Amygdala (tissue), 56 donors: Measurements from ENCODE around the gene APLNR.
A peak's percentile ranks its signal among the peaks of the same experiment; 100 is the strongest.
"Not testable (repeated sequence)": the region's sequence is repeated elsewhere in the genome, so short reads cannot be mapped to it uniquely, and the experiment has no call there.

ENCODE experiments used
- DNase-seq, 56 donors: peaks; one replicate each; lab custom pipeline; 2025; lab: John Stamatoyannopoulos, UW

APLNR gene

DNA sequence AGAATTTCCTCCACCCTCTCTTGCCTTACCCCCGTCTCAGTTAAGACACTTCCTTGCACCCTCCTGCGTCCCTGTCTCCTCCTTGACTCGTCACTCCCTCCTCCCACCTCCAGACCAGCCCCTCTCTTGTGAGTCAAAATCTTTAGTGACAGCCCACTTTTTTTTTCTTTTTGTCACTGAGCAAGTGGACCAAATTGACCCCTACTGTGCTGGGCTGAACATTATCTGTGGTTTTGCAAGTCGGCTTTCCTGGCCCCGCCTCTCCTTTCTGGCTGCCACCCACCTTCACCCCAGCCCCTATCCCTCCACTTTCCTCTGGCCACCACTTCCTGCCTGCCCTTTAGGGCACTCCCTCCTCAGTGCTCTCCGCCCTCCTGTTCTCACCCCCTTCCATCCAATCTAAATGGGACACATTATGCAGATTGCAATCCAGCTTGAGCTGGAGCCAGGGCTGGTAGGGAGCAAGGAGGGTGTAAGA is at the start of gene APLNR:
TSS of gene APLNR (minus strand) at position 47 of the 478 bp plus-strand sequence. CDS start 246 bp downstream, outside the sequence.
- DNase-seq: peak in 2 of 56 donors; percentile 44 to 48

DNA sequence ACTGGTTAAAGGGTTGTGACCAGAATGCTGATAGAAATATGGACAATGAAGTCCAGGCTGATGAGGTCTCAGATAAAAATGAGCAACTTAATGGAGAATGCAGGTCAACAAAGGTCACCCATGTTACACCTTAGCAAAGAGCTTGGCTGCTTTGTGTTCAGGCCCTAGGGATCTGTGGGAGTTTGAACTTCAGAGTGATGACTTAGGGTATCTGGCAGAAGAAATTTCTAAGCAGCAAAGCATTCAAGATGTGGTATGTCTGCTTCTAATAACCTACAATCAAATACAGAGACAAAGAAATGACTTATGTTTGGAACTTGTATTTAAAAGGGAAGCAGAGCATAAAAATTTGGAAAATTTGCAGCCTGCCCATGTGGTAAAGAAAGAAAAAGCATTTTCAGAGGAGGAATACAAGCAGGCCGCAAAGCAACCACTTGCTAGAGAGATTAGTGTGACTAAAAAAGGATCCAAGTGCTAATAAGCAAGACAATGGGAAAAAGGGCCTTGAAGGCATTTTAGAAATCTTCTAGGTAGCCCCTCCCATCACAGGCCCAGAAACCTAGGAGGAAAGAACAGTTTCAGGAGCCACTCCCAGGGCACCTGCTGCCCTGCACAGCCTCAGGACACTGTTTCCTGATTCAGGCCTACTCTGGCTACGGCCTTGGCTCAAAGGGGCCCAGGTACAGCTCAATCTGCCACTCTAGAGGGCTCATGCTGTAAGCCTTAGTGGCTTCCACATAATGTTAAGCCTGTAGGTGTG is 46.4 kb upstream of the APLNR start:
- no peak for DNase-seq

DNA sequence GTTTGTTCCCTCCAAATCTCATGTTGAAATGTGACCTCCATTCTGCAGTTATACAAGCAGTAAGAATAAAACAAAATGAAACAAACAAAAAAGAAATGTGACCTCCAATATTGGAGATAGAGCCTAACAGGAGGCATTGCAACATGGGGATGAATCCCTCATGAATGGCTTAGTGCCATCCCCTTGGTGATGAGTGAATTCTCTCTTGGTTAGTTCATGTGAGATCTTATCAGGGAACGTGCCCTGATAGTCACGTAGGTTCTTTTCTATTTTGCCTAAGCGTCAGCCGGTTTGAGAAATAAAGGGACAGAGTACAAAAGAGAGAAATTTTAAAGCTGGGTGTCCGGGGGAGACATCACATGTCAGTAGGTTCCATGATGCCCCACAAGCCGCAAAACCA is 44.5 kb upstream of the APLNR start:
- not testable (repeated sequence) for DNase-seq

DNA sequence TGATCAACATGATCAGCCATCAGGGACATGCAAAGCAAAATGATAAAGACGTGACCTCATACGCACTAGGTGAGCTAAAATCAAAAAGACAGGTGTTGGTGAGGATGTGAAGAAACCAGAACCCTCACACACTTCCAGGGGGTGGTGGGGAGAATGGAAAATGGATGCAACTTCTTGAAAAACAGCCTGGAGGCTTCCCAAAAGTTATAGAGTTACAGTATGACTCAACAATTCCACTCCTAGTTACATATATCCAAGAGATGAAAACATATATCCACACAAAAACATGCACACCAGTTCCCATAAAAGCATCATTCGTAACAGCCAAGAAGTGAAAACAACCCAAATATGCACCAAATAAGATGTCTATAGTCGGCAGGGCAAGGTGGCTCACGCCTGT is 42.1 kb upstream of the APLNR start:
- DNase-seq: no peak

DNA sequence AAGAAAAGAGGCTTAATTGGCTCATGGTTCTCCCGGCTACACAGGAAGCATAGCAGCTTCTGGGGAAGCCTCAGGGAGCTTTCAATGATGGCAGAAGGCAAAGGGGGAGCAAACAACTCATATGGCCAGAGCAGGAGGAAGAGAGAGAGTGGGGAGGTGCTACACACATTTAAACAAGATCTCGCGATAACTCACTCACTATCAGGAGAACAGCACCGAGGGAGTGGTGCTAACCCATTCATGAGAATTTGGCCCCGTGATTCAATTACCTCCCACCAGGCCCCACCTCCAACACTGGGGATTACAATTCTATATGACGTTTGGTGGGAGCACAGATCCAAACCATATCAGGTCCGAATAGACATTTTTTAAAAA is 41.7 kb upstream of the APLNR start:
- no peak for DNase-seq

DNA sequence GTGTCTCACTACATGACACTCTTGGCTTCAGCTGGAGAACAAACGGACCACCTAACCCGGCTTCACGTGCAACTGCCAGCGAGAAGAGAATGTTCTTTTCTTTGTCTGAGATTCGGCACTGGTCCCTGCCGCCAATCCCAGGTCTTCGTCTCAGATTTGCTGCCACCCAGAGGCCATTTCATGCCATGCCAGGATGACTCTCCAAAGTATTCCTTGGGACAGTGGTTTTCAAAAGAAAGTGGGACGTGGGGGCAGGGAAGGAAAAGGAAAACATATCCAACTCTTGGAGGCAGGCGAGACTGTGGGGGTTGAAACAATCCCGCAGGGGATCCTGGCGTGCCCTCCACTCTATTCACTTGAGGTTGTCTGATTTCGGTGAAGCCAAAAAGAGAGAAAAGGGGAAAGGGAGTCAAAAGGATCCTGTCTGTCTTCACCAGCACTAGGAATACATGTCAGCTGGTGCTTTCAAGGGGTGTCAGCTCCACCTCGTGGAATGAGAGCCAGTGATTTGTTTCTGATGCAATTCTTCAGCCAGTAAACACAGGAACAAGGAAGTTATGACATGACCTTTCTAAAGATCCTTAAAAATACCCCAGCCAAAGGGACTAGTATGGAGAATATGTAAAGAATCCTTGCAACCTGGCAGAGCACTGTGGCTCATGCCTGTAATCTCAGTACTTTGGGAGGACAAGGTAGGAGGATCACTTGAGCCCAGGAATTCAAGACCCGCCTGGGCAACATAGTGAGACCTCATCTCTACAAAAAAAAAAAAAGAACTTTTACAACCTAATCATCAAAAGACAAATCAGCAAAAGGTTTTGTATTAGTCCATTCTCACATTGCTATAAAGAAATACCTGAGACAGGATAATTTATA is 41.0 kb upstream of the APLNR start:
- DNase-seq: peak in 46 of 56 donors; percentile 1 to 73 (median 34)

DNA sequence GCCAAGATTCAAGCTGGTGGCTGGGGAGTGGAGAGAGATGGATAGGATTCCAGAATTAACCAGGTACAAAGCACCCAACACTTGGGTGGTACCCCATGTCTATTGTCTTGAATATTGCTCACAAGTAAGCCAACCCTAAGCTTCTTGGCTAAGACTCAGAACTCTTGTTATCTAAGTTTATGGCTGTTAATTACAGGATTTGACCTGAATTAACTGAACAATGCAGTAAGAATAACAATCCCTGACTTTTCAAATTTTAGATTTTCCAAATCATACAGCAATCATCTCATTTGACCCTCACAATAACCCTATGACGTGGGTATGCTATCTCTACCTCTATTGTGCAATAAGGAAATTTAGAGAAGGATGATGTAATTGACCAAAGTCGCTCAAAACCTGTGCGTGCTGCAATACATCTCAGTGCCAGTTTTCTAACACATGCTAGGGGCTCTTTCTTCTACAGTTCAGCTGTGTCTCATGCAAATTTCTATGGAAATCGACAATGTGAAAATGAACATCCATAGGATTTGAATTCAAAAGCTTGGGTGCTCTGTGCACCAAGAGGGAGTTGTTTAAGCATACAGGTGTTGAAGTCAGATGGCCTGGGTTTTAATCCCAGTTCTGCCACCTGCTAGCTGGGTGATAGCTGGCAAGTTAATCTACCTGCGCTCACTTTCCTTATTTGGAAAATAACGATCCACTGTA is 40.1 kb upstream of the APLNR start:
- DNase-seq: no peak

DNA sequence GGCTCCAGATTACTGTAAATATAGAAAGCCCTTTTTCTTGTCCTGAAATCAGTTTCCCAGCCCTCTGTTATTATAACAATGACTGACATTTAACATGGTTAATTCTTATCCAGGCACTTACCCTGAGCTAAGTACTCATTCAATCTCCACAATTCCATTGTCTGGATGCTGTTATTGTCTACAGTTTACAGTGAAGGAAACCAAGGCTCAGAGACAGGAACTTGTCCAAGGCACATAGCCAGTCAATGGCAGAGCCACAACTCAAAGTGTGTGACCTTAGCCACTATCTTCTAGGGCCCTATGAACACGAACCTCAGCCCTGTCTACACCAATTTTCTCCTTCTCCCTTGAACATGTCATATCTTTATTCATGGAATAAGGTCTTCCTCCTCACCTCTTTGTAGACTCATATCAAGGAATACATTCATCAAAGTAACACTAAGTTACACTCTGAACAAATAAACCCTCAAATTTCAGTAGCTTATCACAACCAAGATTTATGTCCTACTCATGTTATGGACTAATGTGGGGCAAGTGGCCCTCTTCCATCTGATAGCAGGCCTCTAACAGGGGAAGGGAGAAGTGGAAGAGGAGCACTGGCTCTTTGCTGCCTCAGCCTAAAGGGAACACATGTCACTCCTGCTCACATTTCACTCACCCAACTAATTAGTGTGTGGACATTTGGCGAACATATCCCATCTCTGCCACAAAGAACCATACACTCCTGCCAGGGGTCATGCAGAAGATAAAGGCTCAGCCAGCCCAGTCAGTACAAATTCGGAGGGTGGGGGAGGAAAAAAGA is 39.3 kb upstream of the APLNR start:
- no peak for DNase-seq

DNA sequence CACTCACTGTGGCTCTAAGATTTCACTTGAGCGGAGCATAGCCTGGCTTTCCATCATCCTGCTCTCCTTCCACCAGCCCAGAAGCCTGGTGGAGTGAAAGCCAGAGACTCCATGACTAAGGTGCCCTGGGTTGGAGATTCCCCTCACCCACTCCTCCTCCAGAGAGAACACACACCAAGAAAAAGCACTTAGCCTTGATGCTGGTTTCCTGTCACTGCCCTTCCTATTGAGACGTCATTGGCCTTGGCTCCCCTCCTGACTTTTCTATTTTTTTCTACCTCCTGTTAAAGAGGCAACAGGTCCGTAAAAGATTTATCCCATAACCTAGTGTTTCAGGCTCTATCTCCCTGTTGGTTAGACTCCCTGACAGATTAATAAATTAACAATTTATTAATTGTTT is 38.5 kb upstream of the APLNR start:
- no peak for DNase-seq

DNA sequence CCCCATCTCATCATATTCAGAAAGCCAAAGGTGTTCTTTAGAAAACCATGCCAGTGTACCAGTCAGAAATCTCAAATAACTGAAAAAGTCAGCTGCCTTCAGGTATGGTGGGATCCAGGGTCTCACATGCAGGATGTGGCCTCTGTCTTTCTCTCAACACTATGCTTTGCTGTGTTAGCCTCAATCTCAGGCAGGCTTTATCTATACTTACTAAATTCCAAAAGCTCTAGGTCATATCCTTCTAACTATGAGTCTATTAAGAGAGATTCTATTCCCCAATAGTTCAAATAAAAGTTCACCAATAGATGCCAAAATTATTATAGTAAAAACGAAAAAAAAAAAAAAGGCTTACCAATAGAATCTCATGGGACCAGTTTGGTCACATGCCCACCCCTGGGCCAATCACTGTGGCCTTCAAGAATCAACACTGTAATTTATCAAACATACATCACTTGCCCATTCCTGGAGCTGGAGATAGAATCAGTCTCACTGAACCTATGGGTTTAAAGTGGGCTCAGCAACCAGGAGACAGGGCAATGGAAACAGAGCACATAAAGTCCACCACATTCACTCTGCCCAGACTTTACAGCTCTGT is 38.0 kb upstream of the APLNR start:
- no peak for DNase-seq

DNA sequence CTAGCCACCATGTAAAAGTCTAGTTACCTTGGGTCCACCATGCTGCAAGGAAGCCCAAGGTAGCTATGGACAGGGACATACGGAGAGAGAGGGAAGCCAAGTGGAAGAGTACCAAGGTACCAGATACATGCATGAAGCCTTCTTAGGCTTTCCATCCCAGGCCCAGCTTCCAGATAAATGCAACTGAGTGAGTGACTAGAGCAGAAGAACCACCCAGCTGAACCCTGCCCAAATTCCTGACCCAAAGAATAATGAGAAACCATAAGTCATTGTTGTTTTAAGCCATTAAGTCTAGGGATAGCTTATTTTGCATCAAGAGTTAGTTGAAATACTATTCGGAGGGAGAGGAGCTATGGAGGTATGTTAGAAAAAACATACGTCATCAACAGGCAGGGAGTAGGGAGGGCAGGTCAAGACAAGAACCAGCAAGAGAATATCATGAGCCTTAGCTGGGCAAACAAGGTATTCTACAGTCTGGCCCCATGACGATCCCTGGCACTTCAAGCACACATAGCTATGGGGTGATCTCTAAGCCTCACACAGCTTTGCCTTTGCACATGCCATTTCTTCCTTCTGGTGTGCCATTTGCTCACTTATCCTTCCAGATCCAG is 36.5 kb upstream of the APLNR start:
- DNase-seq: no peak

DNA sequence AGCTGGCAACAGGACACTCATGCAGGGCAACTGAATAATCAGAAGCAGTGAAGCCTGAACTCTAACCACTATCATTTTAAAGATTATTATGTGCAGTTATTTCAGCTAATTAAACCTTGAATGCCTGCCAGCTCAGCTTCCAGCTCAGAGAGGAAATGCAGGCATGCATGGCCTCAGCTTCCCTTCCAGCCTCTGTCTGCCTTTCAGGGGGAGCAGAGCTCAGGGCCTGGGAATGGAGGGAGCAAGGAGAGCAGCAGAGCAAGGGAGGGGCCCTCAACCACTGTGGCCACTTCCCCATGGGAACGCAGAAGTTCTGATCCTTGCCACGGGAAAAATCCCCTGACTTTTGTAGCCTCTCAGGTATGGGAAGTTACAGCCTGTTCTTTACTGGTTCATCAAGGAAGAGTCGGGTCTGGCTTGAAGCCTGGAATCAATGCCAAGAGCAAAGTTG is 32.5 kb upstream of the APLNR start:
- no peak for DNase-seq

DNA sequence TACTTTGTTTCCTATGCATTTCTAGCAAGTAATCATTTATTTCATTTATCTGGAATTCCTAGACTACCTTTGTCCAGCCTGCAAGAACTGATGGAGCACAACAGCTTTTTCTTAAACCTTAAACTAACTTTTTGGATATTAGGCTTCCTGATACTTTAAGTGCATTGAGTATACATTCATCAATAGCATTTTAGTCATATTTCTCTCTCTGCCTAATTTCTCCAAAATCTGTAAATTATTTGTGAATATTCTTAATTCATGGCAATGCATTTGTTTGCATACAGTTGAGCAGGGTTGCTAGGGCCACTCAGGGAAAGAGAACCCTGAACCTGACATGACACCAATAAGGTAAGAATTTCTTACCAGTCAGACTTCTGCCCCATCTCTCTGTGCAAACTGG is 29.1 kb upstream of the APLNR start:
- DNase-seq: no peak

DNA sequence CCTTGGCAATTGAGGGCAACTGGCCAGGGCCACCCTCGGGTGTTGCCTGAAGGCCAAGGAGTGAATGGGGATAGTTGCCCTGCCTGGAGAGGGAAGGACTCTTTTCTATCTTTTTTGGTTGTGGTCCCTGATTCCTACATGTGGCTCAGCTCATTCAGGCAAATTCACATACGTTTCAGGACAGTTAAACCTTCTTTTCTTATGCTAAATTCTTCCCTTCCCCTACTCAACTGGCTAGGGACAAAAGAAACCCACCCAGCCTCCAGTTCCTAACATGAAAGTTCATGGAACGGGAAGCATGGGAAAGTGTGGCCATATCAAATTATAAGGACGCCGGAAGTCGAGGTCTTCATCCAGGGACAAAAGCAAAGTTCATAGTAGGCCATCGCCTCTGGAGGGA is 26.3 kb upstream of the APLNR start:
- no peak for DNase-seq

DNA sequence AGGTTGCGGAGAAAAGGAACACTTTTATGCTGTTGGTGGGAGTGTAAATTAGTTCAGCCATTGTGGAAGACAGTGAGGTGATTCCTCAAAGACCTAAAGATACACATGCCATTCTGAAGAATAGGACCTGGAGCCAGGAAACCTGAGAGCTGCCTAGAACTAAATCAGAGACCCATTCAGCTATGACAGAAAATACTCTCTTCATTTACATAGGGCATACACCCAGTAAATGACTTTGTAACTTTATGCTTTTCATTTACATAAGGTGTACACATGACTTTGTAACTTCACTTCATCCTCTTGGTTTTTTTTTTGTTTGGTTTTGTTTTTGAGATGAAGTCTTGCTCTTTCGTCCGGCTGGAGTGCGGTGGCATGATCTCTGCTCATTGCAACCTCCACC is 25.1 kb upstream of the APLNR start:
- DNase-seq: no peak

DNA sequence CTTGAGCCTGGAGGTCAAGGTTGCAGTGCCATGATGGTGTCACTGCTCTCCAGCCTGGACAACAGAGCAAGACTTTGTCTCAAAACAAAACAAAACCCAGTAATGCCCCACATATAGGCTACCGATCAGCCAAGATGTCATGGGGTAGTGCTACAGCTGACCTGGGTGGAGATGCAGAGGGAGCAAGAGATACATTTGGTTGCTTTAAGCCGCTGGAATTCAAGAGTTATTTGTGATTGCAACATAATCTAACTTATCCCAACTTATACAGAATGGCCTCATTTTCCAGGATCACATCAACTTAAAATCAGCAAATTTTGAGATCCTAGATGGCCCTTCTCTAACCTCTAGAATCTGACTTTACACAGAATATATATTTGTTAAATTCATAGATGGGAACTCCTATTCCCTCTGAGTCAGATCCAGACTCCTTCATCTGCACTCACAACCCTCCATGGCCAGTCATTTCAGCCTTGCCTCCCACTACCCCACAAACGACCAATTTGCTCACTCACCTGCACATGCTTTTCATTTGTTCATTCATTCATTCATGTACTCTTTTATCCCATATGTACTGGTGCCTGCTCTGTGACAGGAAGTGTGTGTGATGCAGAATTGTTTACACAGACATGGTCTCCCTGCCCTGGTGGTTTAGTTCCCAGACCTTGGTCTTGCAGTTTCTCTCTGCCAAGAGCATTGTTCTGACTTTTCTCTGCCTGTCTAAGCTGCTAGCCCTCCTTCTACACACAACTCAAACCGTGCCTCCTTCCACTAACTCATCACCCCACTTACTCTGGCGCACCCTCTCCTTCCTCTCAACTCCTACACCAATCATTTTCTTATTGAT is 24.1 kb upstream of the APLNR start:
- no peak for DNase-seq

DNA sequence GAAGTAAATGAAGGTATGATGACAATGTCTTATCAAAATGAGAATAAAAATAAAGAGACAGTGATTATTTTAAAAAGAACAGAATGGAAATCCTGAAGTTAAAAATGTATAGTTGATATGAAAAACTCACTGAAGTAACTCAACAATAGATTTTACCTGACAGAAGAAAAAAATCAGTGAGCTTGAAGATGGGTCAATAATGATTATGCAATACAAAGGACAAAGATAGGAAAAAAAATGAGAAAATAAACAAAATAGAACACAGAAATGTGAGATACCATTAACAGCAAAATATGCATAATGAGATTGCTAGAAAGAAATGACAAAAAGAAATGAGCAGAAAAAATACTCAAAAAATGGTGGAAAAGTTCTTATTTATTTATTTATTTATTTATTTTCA is 19.1 kb upstream of the APLNR start:
- no peak for DNase-seq

DNA sequence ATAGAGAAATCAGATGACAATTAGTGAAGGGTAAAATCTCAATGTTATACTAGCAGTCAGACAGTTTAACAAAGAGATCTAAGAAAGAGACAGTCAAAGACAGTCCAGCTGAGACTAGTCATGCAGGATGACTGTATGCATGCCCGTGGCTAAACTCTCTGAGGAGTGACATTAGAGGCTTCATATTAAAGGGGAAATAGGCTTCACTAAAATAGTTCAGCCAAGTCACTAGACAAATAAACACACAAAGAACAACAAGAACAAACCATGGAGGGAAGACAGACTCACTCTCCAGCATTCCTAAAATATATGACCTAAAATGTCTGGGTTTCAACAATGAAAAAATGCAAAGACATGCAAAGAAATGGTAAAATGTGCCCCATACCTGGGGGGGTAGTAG is 18.6 kb upstream of the APLNR start:
- no peak for DNase-seq
